Activated T-cell treated with anti-CD3 and anti-CD28 coated beads, Interleukin-2, amount 50 U/mL, for 4 hours (primary cell): ENCODE results near the gene FAM181B. TPM values are rescaled to one million over a fixed set of nuclear protein-coding genes. Genes with fewer than 3 reads are reported as not detected.

Experiments used
- ATAC-seq, 2 donors: fragments of 200-7000 bp; cut with Tn5 transposase; one replicate each; pipeline ENCODE4 v1.10.0; 2021
- DNase-seq: peaks from one replicate; pipeline ENCODE4 v3.0.0-alpha.2; 2020
- H3K27me3 Mint-ChIP-seq: one replicate; pipeline ENCODE4 v1.8.0; 2021; ENCODE audit warnings: low read depth, mixed read lengths
- H3K36me3 Mint-ChIP-seq: one replicate; pipeline ENCODE4 v1.8.0; 2022; ENCODE audit warnings: mixed read lengths; ENCODE audit not compliant: insufficient read depth
- H3K4me1 Mint-ChIP-seq: one replicate; pipeline ENCODE4 v1.8.0; 2021; ENCODE audit warnings: low read depth, mixed read lengths
- H3K4me3 Mint-ChIP-seq: one replicate; pipeline ENCODE4 v1.8.0; 2021; ENCODE audit warnings: mild to moderate bottlenecking, moderate library complexity, mixed read lengths
- H3K9me3 Mint-ChIP-seq: one replicate; pipeline ENCODE4 v1.8.0; 2021; ENCODE audit warnings: mixed read lengths
- total RNA-seq, 3 donors: library from RNA; stranded (reverse); gene quantifications; one replicate each; pipeline ENCODE4 v1.2.1, GENCODE V29; 2021

FAM181B gene
- total RNA-seq, 3 donors from 2014 or later = not detected

- Mint-ChIP-seq H3K9me3 (no peaks in the 10 kb centered on the region), H3K27me3 (no peaks in the 10 kb centered on the region), H3K4me1 (peaks cover 41% of the 10 kb centered on the region), H3K36me3 (no peaks in the 10 kb centered on the region), H3K4me3 (no peak overlapping the region)
- ATAC-seq (no peak), DNase-seq (no peak)
These were observed 20.7 kb upstream of the FAM181B start for GRCh38 chr11:82754410-82754809.

GRCh38 chr11:82753921-82754320 lies 20.3 kb upstream of the FAM181B start:
- Mint-ChIP-seq H3K4me1 (peaks cover 41% of the 10 kb centered on the region), H3K27me3 (no peaks in the 10 kb centered on the region), H3K36me3 (no peaks in the 10 kb centered on the region), H3K4me3 (no peak overlapping the region), H3K9me3 (no peaks in the 10 kb centered on the region)
- ATAC-seq = no peak
- DNase-seq = no peak

- Mint-ChIP-seq H3K9me3 (no peaks in the 10 kb centered on the region), H3K4me1 (peaks cover 36% of the 10 kb centered on the region), H3K27me3 (no peaks in the 10 kb centered on the region), H3K4me3 (no peak overlapping the region), H3K36me3 (no peaks in the 10 kb centered on the region)
- DNase-seq (no peak), ATAC-seq (no peak)
These were observed 19.1 kb upstream of the FAM181B start for GRCh38 chr11:82752801-82753200.

- Mint-ChIP-seq H3K36me3 (no peaks in the 10 kb centered on the region), H3K27me3 (no peaks in the 10 kb centered on the region), H3K4me3 (peak overlapping the region; percentile 55), H3K4me1 (peaks cover 19% of the 10 kb centered on the region), H3K9me3 (no peaks in the 10 kb centered on the region)
- peak; percentile 52 to 69 for ATAC-seq
- DNase-seq = no peak
These were observed 17.0 kb upstream of the FAM181B start for GRCh38 chr11:82750643-82751139.

- H3K4me1 Mint-ChIP-seq = peaks cover 19% of the 10 kb centered on the region
- no peaks in the 10 kb centered on the region for H3K36me3 Mint-ChIP-seq
- H3K27me3 Mint-ChIP-seq = no peaks in the 10 kb centered on the region
- H3K4me3 Mint-ChIP-seq = no peak overlapping the region
- ATAC-seq (no peak), DNase-seq (no peak)
- H3K9me3 Mint-ChIP-seq = no peaks in the 10 kb centered on the region
These were observed 13.8 kb upstream of the FAM181B start for GRCh38 chr11:82747471-82747870.

GRCh38 chr11:82738091-82738490 lies 4.4 kb upstream of the FAM181B start:
- Mint-ChIP-seq H3K4me3 (no peak overlapping the region), H3K27me3 (peaks cover 41% of the 10 kb centered on the region), H3K36me3 (no peaks in the 10 kb centered on the region), H3K9me3 (no peaks in the 10 kb centered on the region), H3K4me1 (no peaks in the 10 kb centered on the region)
- ATAC-seq = no peak
- no peak for DNase-seq

- Mint-ChIP-seq H3K27me3 (peaks cover 56% of the 10 kb centered on the region), H3K36me3 (no peaks in the 10 kb centered on the region), H3K4me3 (peak overlapping the region; percentile 57), H3K4me1 (peaks cover 8% of the 10 kb centered on the region), H3K9me3 (no peaks in the 10 kb centered on the region)
- DNase-seq (no peak), ATAC-seq (no peak)
These were observed 436 bp upstream of the FAM181B start for GRCh38 chr11:82734120-82734479.

- Mint-ChIP-seq H3K36me3 (no peaks in the 10 kb centered on the region), H3K4me3 (peak overlapping the region; percentile 51), H3K27me3 (peaks cover 65% of the 10 kb centered on the region)
These were observed 775 bp downstream of the FAM181B start for GRCh38 chr11:82732734-82733443.

GRCh38 chr11:82732348-82732733 lies 1.3 kb downstream of the FAM181B start:
- H3K9me3 Mint-ChIP-seq = no peaks in the 10 kb centered on the region
- H3K36me3 Mint-ChIP-seq = no peaks in the 10 kb centered on the region
- DNase-seq = no peak
- H3K27me3 Mint-ChIP-seq = peaks cover 66% of the 10 kb centered on the region
- ATAC-seq = no peak
- H3K4me1 Mint-ChIP-seq = peaks cover 8% of the 10 kb centered on the region
- H3K4me3 Mint-ChIP-seq = peak overlapping the region; percentile 39

More at GRCh38 chr11:82732734-82733443, 775 bp downstream of the FAM181B start:
- DNase-seq (no peak), ATAC-seq (peak; percentile 53 to 57)
- Mint-ChIP-seq H3K9me3 (no peaks in the 10 kb centered on the region), H3K4me1 (peaks cover 8% of the 10 kb centered on the region)

GRCh38 chr11:82731691-82732277 lies 1.9 kb downstream of the FAM181B start:
- no peak overlapping the region for H3K4me3 Mint-ChIP-seq
- ATAC-seq (no peak), DNase-seq (no peak)
- no peaks in the 10 kb centered on the region for H3K36me3 Mint-ChIP-seq
- H3K4me1 Mint-ChIP-seq = peaks cover 8% of the 10 kb centered on the region
- H3K27me3 Mint-ChIP-seq = peaks cover 65% of the 10 kb centered on the region
- H3K9me3 Mint-ChIP-seq = no peaks in the 10 kb centered on the region

- peaks cover 64% of the 10 kb centered on the region for H3K27me3 Mint-ChIP-seq
- H3K36me3 Mint-ChIP-seq = no peaks in the 10 kb centered on the region
- DNase-seq (no peak), ATAC-seq (no peak)
- peaks cover 8% of the 10 kb centered on the region for H3K4me1 Mint-ChIP-seq
- H3K9me3 Mint-ChIP-seq = no peaks in the 10 kb centered on the region
- H3K4me3 Mint-ChIP-seq = no peak overlapping the region
These were observed 2.9 kb downstream of the FAM181B start for GRCh38 chr11:82730754-82731153.

GRCh38 chr11:82730286-82730685 lies 3.4 kb downstream of the FAM181B start:
- Mint-ChIP-seq H3K4me3 (no peak overlapping the region), H3K9me3 (no peaks in the 10 kb centered on the region), H3K27me3 (peaks cover 60% of the 10 kb centered on the region), H3K4me1 (peaks cover 8% of the 10 kb centered on the region), H3K36me3 (no peaks in the 10 kb centered on the region)
- DNase-seq (no peak), ATAC-seq (no peak)

- Mint-ChIP-seq H3K4me3 (no peak overlapping the region), H3K36me3 (no peaks in the 10 kb centered on the region), H3K27me3 (peaks cover 19% of the 10 kb centered on the region), H3K4me1 (no peaks in the 10 kb centered on the region), H3K9me3 (no peaks in the 10 kb centered on the region)
- no peak for ATAC-seq
- DNase-seq = no peak
These were observed 9.6 kb downstream of the FAM181B start for GRCh38 chr11:82724026-82724425.

GRCh38 chr11:82722231-82722630 lies 11.4 kb downstream of the FAM181B start:
- no peak for DNase-seq
- ATAC-seq = no peak
- Mint-ChIP-seq H3K27me3 (peaks cover 8% of the 10 kb centered on the region), H3K36me3 (no peaks in the 10 kb centered on the region), H3K4me1 (no peaks in the 10 kb centered on the region), H3K4me3 (no peak overlapping the region), H3K9me3 (no peaks in the 10 kb centered on the region)
